Body of pancreas (tissue), 4 donors: ENCODE results near the gene FRMD5. TPM values are rescaled to one million over a fixed set of nuclear protein-coding genes. Genes with fewer than 3 reads are reported as not detected.
"Not testable (repeated sequence)": the region's sequence is repeated elsewhere in the genome, so short reads cannot be mapped to it uniquely, and the experiment has no call there.

Experiments
- ATAC-seq: fragments of 150-250 bp; one replicate; pipeline ENCODE4 v1.9.1; 2016
- DNase-seq, 4 donors: peaks; one replicate each; pipeline ENCODE4 v3.0.0-alpha.2; 2019
- H3K27ac ChIP-seq, 4 donors: fragments of 200-600 bp; sonication (generic); 1 replicate in 3 of 4; 2 replicates in 1 of 4; pipeline versions ENCODE4 v1.5.1 to v1.6.1; 2016 to 2019; ENCODE audit warnings: mild to moderate bottlenecking in 1 of 4, mixed read lengths in 1 of 4, moderate library complexity in 1 of 4
- H3K27me3 ChIP-seq, 2 donors: fragments of 200-600 bp; sonication (generic); one replicate each; pipeline ENCODE4 v1.6.0; 2016; ENCODE audit warnings: mild to moderate bottlenecking in 1 of 2
- H3K36me3 ChIP-seq, 2 donors: fragments of 200-600 bp; sonication (generic); replicated peaks in 1 of 2; 2 replicates each; pipeline ENCODE4 v1.5.1; 2016; ENCODE audit warnings: low read depth in 2 of 2; ENCODE audit not compliant: insufficient read depth in 1 of 2
- H3K4me1 ChIP-seq: fragments of 200-600 bp; sonication (generic); one replicate; pipeline ENCODE4 v1.6.0; 2016
- H3K4me3 ChIP-seq, 2 donors: fragments of 200-600 bp; sonication (generic); 1 replicate in 1 of 2; 2 replicates in 1 of 2; pipeline ENCODE4 v1.5.1; 2016 to 2019
- H3K9me3 ChIP-seq, 3 donors: fragments of 200-600 bp; sonication (generic); 1 replicate in 2 of 3; 2 replicates in 1 of 3; pipeline ENCODE4 v1.5.1; 2016
- POLR2A ChIP-seq, 3 donors: fragments of 450-650 bp; IDR thresholded peaks; one replicate each; pipeline ENCODE4 v1.6.1; 2016; ENCODE audit warnings: antibody characterized with exemption in 3 of 3, mild to moderate bottlenecking in 2 of 3
- whole genome bisulfite sequencing, 2 donors: methylation state at CpG; one replicate each; pipeline ENCODE4 v1.1.5; 2017; 5-methylcytosine and 5-hydroxymethylcytosine counted together
- intact Hi-C: fragments of 100-400 bp; cut with DNase I; formaldehyde crosslinking; loops from one replicate; pipeline ENCODE4 v1.15.1; 2023
- total RNA-seq, 2 donors: library from RNA; depleted of rRNA; stranded (reverse); fragments of >200 nt; gene quantifications; one replicate each; pipeline ENCODE4 v1.1.0, GENCODE V29; 2016
- TF ChIP-seq, protein P1 (sequence below), 7 experiments: fragments of 450-650 bp in 4 of 7; fragments of 200-600 bp in 3 of 7; sonication (generic) in 3 of 7; IDR thresholded peaks; one replicate each; pipeline ENCODE4 v1.5.1; 2016 to 2019; ENCODE audit warnings: antibody characterized with exemption in 7 of 7

Gene FRMD5
- total RNA-seq, 2 donors from 2014 or later = 1.3 TPM; not detected in 1

DNA sequence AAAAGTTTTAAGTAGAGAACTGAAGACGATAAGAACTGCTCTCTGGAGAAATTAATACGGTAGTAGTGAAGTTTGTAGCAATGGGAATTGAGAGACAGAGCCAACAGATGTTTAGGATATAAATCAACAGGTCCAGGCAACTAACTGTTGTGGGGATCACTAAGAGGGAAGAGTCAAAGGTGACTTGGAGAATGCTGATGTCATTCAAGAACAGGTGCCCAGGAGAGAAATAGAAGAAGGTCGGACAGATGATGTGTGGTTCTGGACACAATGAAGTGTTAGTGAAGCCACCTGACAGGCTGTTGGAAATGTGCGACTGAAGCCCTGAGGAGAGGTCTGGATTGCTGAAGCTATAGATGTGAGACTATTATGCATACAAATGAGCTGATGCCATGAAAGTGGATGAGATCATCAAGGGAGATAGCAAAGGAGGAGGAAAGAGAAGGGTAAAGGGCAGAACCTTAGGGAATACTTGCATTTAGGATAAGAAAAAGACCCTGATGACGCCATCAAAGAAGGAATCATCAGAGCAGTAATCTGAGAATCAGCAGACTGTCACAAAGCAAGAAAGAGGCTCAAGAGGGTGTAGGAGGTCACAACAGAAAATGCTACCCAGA is 183.7 kb downstream of the FRMD5 start:
- WGBS, 2 donors = 69 to 72% methylated on average over 5 of the region's 5 CpGs
- TF ChIP-seq, protein P1, sequence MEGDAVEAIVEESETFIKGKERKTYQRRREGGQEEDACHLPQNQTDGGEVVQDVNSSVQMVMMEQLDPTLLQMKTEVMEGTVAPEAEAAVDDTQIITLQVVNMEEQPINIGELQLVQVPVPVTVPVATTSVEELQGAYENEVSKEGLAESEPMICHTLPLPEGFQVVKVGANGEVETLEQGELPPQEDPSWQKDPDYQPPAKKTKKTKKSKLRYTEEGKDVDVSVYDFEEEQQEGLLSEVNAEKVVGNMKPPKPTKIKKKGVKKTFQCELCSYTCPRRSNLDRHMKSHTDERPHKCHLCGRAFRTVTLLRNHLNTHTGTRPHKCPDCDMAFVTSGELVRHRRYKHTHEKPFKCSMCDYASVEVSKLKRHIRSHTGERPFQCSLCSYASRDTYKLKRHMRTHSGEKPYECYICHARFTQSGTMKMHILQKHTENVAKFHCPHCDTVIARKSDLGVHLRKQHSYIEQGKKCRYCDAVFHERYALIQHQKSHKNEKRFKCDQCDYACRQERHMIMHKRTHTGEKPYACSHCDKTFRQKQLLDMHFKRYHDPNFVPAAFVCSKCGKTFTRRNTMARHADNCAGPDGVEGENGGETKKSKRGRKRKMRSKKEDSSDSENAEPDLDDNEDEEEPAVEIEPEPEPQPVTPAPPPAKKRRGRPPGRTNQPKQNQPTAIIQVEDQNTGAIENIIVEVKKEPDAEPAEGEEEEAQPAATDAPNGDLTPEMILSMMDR (IDR thresholded peaks at IDR 0.05) = no peak
- TF ChIP-seq POLR2A (IDR thresholded peaks at IDR 0.05) = no peak
- Histone ChIP-seq H3K27me3 (no peaks in the 10 kb centered on the region), H3K27ac (no peak overlapping the region), H3K4me1 (no peaks in the 10 kb centered on the region), H3K4me3 (no peak overlapping the region), H3K9me3 (no peaks in the 10 kb centered on the region), H3K36me3 (no peaks in the 10 kb centered on the region)
- no peak for DNase-seq
- intact Hi-C loops = no loop called here
- no peak for ATAC-seq

DNA sequence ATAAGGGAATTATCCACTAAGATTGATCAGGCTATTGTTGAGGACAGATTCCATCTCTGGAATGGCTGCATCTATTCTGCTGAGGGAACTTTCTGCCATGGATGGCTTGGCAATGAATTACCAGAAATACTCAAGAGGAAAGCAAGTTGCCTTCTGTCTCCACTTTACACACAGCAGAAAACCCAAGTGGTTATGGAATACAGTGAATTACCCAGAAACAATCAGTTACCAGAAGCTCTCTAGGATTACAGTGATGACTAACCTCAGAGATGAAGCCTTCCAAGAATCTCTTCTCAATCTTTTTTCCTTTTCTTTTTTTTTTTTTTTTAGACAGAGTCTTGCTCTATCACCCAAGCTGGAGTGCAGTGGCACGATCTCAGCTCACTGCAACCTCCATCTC is 185.0 kb downstream of the FRMD5 start:
- DNase-seq (no peak), ATAC-seq (no peak)
- H3K4me1 ChIP-seq = no peaks in the 10 kb centered on the region
- intact Hi-C loops = no loop called here
- 65 to 77% methylated on average over 1 of the region's 1 CpG for WGBS, 2 donors
- no peaks in the 10 kb centered on the region for H3K36me3 ChIP-seq
- TF ChIP-seq POLR2A (IDR thresholded peaks at IDR 0.05) = no peak
- TF ChIP-seq, protein P1 (IDR thresholded peaks at IDR 0.05) = no peak
- no peak overlapping the region for H3K4me3 ChIP-seq
- no peaks in the 10 kb centered on the region for H3K27me3 ChIP-seq
- H3K27ac ChIP-seq = no peak overlapping the region
- H3K9me3 ChIP-seq = no peaks in the 10 kb centered on the region

- no peak for TF ChIP-seq POLR2A (IDR thresholded peaks at IDR 0.05)
- TF ChIP-seq, protein P1 (IDR thresholded peaks at IDR 0.05) = no peak
- 65 to 80% methylated on average over 2 of the region's 2 CpGs for WGBS, 2 donors
- H3K27ac ChIP-seq = no peak overlapping the region
- H3K36me3 ChIP-seq = no peaks in the 10 kb centered on the region
- DNase-seq (no peak), ATAC-seq (no peak)
- intact Hi-C loops = no loop called here
- H3K9me3 ChIP-seq = no peaks in the 10 kb centered on the region
- H3K27me3 ChIP-seq = no peaks in the 10 kb centered on the region
- no peaks in the 10 kb centered on the region for H3K4me1 ChIP-seq
- no peak overlapping the region for H3K4me3 ChIP-seq
Measured at GRCh38 chr15:44009038-44009437, 186.0 kb downstream of the FRMD5 start.

GRCh38 chr15:44000248-44000647 is 194.8 kb downstream of the FRMD5 start:
- H3K27me3 ChIP-seq, H3K36me3 ChIP-seq, H3K9me3 ChIP-seq, intact Hi-C loops, H3K4me3 ChIP-seq, DNase-seq, H3K4me1 ChIP-seq, ATAC-seq, H3K27ac ChIP-seq: not testable (repeated sequence)
- 67 to 71% methylated on average over 6 of the region's 6 CpGs for WGBS, 2 donors

- no peaks in the 10 kb centered on the region for H3K9me3 ChIP-seq
- no peak overlapping the region for H3K4me3 ChIP-seq
- ATAC-seq (peak; percentile 84), DNase-seq (peak; percentile 24 to 70 (median 49))
- 28 to 29% methylated on average over 4 of the region's 4 CpGs for WGBS, 2 donors
- H3K27ac ChIP-seq = peak overlapping the region in 2 of 4 donors; percentile 1 to 44
- peaks cover 7% of the 10 kb centered on the region for H3K4me1 ChIP-seq
- TF ChIP-seq, protein P1 (IDR thresholded peaks at IDR 0.05) = no peak
- no peak for TF ChIP-seq POLR2A (IDR thresholded peaks at IDR 0.05)
- H3K27me3 ChIP-seq = no peaks in the 10 kb centered on the region
- intact Hi-C loops = no loop called here
- H3K36me3 ChIP-seq = no peaks in the 10 kb centered on the region
Measured at GRCh38 chr15:43998607-43999006, 196.5 kb downstream of the FRMD5 start.
